ENCODE data around the gene MACROD2.

MACROD2 gene

DNA sequence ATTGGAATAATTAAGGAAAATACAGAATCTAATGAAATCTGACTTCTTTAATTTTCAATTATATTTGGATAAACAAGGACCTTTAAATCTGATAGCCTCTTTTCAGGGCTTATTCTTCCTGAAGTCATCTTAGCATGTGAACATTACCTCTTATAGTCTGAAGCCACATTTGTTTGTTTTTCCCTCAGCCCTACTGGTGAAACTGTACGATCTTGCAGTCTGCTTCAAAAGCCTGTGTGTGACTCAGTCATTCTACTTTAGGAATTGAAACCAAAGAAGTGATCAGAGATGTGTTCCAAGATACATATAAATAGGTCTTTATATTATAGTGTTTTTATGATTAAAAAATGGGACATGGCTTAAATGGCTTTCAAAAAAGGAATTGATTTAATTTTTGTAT, 67.5 kb downstream of the MACROD2 start:
- H3K27me3 ChIP-seq (ENCODE audit: control insufficient read depth, insufficient read depth, low read length), result no peaks in the 10 kb centered on the region

DNA sequence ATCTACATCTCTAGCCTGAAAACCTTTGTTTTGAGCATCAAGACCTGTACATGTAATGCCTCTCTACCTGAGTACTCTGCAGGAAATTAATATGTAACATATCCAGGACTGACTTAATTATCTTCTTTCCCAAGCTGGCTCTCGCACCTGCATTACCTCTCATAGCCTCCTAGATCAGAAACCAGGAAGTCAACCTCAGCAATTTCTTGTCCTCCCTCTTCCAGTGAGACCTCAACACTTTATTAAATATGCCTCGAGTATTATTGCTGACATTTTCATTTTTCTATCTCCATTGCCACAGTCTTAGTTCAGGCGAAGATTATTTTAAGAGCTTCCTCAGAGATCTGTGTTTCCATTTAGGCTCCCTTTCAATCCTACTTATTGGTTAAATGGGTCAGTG, 69.0 kb downstream of the MACROD2 start:
- H3K9me3 ChIP-seq (ENCODE audit: control insufficient read depth, insufficient read depth, low read length), result no peaks in the 10 kb centered on the region
- H3K4me3 ChIP-seq (ENCODE audit: low read depth, low read length), result no peak overlapping the region
- H3K27me3 ChIP-seq (ENCODE audit: control insufficient read depth, insufficient read depth, low read length), result no peaks in the 10 kb centered on the region
- no peaks in the 10 kb centered on the region for H3K36me3 ChIP-seq (ENCODE audit: control insufficient read depth, insufficient read depth, low read length)
- no peaks in the 10 kb centered on the region for H3K4me1 ChIP-seq (ENCODE audit: control insufficient read depth, insufficient read depth, low read length)
- no peak overlapping the region for H3K9ac ChIP-seq (ENCODE audit: low read depth, low read length)

More for the DNA sequence above, 67.5 kb downstream of the MACROD2 start:
- Histone ChIP-seq H3K4me3 (ENCODE audit: low read depth, low read length) (no peak overlapping the region), H3K9ac (ENCODE audit: low read depth, low read length) (no peak overlapping the region), H3K4me1 (ENCODE audit: control insufficient read depth, insufficient read depth, low read length) (no peaks in the 10 kb centered on the region), H3K36me3 (ENCODE audit: control insufficient read depth, insufficient read depth, low read length) (no peaks in the 10 kb centered on the region), H3K9me3 (ENCODE audit: control insufficient read depth, insufficient read depth, low read length) (no peaks in the 10 kb centered on the region)

DNA sequence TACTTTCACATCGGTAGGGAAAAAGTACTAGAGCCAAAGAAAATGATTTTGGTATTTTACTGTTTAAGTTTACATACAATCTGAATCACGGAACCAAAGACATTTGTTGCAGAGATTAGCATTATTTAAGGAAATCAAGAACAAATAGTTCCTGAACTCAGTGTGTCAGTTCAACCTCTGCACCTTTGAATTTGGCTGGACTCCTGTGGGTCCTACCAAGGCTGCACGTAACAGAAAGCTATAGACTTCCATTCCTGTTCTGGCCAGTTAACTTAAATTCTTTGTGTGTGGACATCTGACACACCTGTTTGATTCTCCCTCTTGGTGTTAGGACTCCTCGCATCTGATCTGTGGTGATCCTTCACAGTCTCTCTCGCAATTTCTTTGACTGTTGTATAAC, 69.6 kb downstream of the MACROD2 start:
- no peaks in the 10 kb centered on the region for H3K27me3 ChIP-seq (ENCODE audit: control insufficient read depth, insufficient read depth, low read length)
- H3K4me1 ChIP-seq (ENCODE audit: control insufficient read depth, insufficient read depth, low read length), result no peaks in the 10 kb centered on the region
- no peaks in the 10 kb centered on the region for H3K36me3 ChIP-seq (ENCODE audit: control insufficient read depth, insufficient read depth, low read length)
- H3K9ac ChIP-seq (ENCODE audit: low read depth, low read length), result no peak overlapping the region
- no peaks in the 10 kb centered on the region for H3K9me3 ChIP-seq (ENCODE audit: control insufficient read depth, insufficient read depth, low read length)
- no peak overlapping the region for H3K4me3 ChIP-seq (ENCODE audit: low read depth, low read length)

DNA sequence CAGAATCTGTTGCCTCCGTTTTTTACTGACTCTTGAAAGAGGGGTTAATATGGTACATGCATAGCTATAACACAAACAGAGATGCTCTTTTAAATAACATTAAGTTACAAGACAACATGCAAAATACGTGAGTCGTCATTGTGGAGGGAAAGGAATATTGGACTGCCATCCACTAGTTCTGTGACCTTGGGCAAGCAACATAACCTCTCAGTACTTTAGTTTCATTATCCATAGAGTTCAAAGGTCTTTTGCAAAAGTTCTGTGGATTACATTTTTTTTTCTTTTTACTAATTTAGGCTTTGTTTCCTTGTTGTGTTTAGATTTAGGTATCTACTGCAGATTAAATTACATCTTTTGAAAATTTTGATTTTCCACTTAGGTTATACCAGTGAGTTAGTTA, 70.5 kb downstream of the MACROD2 start:
- no peak overlapping the region for H3K9ac ChIP-seq (ENCODE audit: low read depth, low read length)
- no peaks in the 10 kb centered on the region for H3K9me3 ChIP-seq (ENCODE audit: control insufficient read depth, insufficient read depth, low read length)
- no peaks in the 10 kb centered on the region for H3K36me3 ChIP-seq (ENCODE audit: control insufficient read depth, insufficient read depth, low read length)
- H3K4me1 ChIP-seq (ENCODE audit: control insufficient read depth, insufficient read depth, low read length), result no peaks in the 10 kb centered on the region
- no peak overlapping the region for H3K4me3 ChIP-seq (ENCODE audit: low read depth, low read length)
- H3K27me3 ChIP-seq (ENCODE audit: control insufficient read depth, insufficient read depth, low read length), result no peaks in the 10 kb centered on the region

DNA sequence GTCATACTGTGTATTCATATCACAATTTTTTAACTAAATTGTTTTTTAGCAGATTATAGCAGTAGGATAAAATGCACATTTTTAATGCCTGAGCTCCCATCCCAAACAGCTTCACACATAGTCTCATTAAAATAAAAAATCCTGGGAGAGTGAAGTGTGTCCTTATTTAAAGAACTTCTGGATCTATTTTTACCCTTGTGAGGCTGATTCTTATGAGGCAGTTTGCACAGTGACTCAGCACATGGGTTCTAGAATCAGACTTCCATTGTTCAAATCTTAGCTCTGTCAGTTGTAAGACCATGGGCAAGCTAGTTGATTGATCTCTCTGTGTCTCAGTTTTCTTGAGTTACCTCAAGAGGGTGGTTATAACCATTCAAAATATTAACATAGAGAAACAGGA, 72.3 kb downstream of the MACROD2 start:
- Histone ChIP-seq H3K36me3 (ENCODE audit: control insufficient read depth, insufficient read depth, low read length) (no peaks in the 10 kb centered on the region), H3K9me3 (ENCODE audit: control insufficient read depth, insufficient read depth, low read length) (no peaks in the 10 kb centered on the region), H3K27me3 (ENCODE audit: control insufficient read depth, insufficient read depth, low read length) (no peaks in the 10 kb centered on the region), H3K4me1 (ENCODE audit: control insufficient read depth, insufficient read depth, low read length) (no peaks in the 10 kb centered on the region), H3K9ac (ENCODE audit: low read depth, low read length) (no peak overlapping the region), H3K4me3 (ENCODE audit: low read depth, low read length) (no peak overlapping the region)

DNA sequence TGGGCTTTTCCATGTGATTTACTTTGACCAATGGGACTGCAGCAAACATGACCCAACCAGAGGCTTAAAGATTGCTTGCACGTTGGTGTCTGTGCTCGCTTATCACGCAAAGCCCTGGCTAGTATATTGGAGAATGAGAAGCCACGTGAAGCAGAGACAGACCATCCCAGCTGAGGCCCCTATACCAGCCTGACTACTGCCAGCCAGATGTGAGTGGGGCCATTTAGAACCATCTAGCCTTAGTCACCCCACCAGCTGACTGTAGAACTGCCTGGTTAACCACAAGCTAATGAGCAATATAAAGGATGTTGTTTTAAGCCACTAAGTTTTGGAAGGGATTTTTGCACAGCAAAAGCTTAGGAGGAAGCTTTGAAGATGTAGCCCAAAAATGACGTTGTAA, 74.5 kb downstream of the MACROD2 start:
- Histone ChIP-seq H3K9ac (ENCODE audit: low read depth, low read length) (no peak overlapping the region), H3K36me3 (ENCODE audit: control insufficient read depth, insufficient read depth, low read length) (no peaks in the 10 kb centered on the region), H3K4me1 (ENCODE audit: control insufficient read depth, insufficient read depth, low read length) (no peaks in the 10 kb centered on the region), H3K27me3 (ENCODE audit: control insufficient read depth, insufficient read depth, low read length) (no peaks in the 10 kb centered on the region), H3K9me3 (ENCODE audit: control insufficient read depth, insufficient read depth, low read length) (no peaks in the 10 kb centered on the region), H3K4me3 (ENCODE audit: low read depth, low read length) (no peak overlapping the region)

DNA sequence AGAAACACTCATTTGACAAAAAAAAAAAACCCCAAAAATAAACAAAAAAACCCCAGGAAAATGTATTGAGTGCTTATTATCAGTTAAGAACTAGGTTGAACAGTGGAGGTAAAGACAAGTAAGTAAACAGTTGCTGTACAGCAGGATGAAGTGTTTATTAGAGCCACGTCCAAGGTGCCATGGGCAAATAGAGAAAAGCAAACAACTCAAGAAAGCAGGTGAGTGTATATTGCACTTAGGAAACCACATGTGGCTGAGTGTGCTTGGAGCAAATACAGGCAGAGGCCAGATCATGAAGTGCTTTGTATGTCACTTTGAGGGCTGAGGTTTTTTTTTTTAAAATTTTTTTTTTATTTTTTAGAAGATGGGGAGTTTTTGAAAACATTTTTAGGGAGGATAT, 98.3 kb downstream of the MACROD2 start:
- H3K27me3 ChIP-seq (ENCODE audit: control insufficient read depth, insufficient read depth, low read length), result no peaks in the 10 kb centered on the region

DNA sequence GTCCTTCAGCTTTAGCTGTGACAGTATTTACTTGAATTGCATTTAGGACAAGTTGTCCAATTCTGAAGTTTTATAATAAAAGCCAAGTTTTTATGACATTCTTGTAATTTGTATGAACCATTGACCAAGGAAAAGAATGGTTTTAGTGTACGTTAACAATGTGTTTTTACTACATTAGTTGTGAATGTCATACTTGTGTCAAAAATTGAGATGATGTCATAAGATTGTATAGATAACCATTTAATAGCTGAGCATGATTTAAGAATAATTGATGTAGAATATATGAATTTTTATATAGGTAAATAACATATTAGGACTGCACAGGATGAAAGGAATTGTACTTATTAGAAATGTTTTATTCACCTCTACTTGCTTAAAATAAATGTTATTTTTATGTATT, 102.9 kb downstream of the MACROD2 start:
- Histone ChIP-seq H3K27me3 (ENCODE audit: control insufficient read depth, insufficient read depth, low read length) (no peaks in the 10 kb centered on the region), H3K4me1 (ENCODE audit: control insufficient read depth, insufficient read depth, low read length) (no peaks in the 10 kb centered on the region), H3K4me3 (ENCODE audit: low read depth, low read length) (no peak overlapping the region), H3K9me3 (ENCODE audit: control insufficient read depth, insufficient read depth, low read length) (no peaks in the 10 kb centered on the region), H3K36me3 (ENCODE audit: control insufficient read depth, insufficient read depth, low read length) (no peaks in the 10 kb centered on the region), H3K9ac (ENCODE audit: low read depth, low read length) (no peak overlapping the region)

More for the DNA sequence above, 98.3 kb downstream of the MACROD2 start:
- Histone ChIP-seq H3K9me3 (ENCODE audit: control insufficient read depth, insufficient read depth, low read length) (no peaks in the 10 kb centered on the region), H3K9ac (ENCODE audit: low read depth, low read length) (no peak overlapping the region), H3K4me1 (ENCODE audit: control insufficient read depth, insufficient read depth, low read length) (no peaks in the 10 kb centered on the region), H3K4me3 (ENCODE audit: low read depth, low read length) (no peak overlapping the region), H3K36me3 (ENCODE audit: control insufficient read depth, insufficient read depth, low read length) (no peaks in the 10 kb centered on the region)

DNA sequence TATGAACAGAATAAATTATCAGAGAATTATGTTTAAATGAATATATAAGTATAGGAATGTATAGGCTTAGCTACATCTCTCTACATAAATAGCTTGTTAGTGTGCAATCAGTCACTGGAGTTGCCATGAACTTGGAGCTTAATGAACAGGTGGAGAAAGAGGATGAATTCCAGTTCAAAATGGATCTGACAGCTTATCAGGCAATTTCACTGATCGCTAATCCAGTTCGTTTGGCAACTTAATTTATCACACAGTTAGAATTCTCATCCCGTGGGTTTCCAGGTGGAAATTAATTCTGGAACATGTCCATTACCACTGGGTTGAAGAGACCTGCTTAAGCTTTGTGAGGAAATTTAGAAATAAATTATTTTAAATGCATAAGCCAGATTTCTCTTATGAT, 118.1 kb downstream of the MACROD2 start:
- Histone ChIP-seq H3K4me1 (ENCODE audit: control insufficient read depth, insufficient read depth, low read length) (no peaks in the 10 kb centered on the region), H3K9me3 (ENCODE audit: control insufficient read depth, insufficient read depth, low read length) (no peaks in the 10 kb centered on the region), H3K4me3 (ENCODE audit: low read depth, low read length) (no peak overlapping the region), H3K36me3 (ENCODE audit: control insufficient read depth, insufficient read depth, low read length) (no peaks in the 10 kb centered on the region), H3K27me3 (ENCODE audit: control insufficient read depth, insufficient read depth, low read length) (no peaks in the 10 kb centered on the region), H3K9ac (ENCODE audit: low read depth, low read length) (no peak overlapping the region)

DNA sequence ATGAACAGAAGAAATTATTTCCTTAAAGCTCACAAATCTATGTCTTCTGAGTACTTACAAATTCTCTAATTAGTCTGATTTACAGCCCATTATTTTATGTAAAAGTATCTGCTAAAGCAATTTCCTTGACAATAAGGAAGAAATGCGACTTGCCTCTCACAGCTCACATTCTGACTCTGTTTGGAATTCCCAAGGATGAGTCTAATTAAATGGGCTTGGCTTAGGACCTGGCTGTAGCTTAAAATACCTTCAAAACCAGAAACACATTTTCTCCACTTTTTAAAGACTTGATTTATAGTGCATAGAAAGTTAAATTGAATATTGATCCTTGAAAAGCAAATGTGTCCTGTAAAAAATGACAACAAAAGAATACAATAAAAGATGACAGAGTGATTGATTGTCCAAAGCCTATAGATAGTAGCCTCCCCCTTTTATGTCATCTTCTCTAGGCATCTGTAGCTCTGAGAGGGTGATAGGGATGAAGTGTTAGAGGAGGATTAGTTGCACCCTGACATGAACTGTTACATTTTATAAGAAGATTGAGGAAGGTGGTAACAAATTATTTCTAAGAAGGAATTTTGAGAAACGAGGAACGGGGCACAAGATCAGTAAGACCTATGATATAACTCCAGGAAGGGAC, 118.9 kb downstream of the MACROD2 start:
- no peak overlapping the region for H3K4me3 ChIP-seq (ENCODE audit: low read depth, low read length)
- H3K9me3 ChIP-seq (ENCODE audit: control insufficient read depth, insufficient read depth, low read length), result no peaks in the 10 kb centered on the region
- no peaks in the 10 kb centered on the region for H3K27me3 ChIP-seq (ENCODE audit: control insufficient read depth, insufficient read depth, low read length)
- H3K4me1 ChIP-seq (ENCODE audit: control insufficient read depth, insufficient read depth, low read length), result no peaks in the 10 kb centered on the region
- H3K9ac ChIP-seq (ENCODE audit: low read depth, low read length), result no peak overlapping the region
- no peaks in the 10 kb centered on the region for H3K36me3 ChIP-seq (ENCODE audit: control insufficient read depth, insufficient read depth, low read length)

DNA sequence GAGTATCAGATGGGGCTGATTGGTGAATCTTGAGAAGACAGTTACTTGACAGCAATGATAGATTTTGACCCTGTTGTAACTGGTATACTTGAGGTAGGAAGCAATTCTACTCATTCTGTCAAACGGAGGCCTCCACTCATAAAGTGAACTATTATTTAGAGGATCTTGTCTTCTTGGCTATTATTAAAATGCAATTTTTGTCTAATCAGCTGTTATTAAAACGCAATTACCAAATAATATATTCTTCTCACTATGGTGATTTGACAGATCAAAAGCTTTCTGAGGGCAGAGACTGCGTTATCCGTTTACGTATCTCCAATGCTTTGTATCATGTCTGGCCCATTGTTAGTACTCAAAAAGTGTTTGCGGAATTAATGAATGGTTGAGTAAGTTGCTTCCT, 120.7 kb downstream of the MACROD2 start:
- Histone ChIP-seq H3K9me3 (ENCODE audit: control insufficient read depth, insufficient read depth, low read length) (no peaks in the 10 kb centered on the region), H3K4me3 (ENCODE audit: low read depth, low read length) (no peak overlapping the region), H3K27me3 (ENCODE audit: control insufficient read depth, insufficient read depth, low read length) (no peaks in the 10 kb centered on the region), H3K36me3 (ENCODE audit: control insufficient read depth, insufficient read depth, low read length) (no peaks in the 10 kb centered on the region), H3K9ac (ENCODE audit: low read depth, low read length) (no peak overlapping the region), H3K4me1 (ENCODE audit: control insufficient read depth, insufficient read depth, low read length) (no peaks in the 10 kb centered on the region)

DNA sequence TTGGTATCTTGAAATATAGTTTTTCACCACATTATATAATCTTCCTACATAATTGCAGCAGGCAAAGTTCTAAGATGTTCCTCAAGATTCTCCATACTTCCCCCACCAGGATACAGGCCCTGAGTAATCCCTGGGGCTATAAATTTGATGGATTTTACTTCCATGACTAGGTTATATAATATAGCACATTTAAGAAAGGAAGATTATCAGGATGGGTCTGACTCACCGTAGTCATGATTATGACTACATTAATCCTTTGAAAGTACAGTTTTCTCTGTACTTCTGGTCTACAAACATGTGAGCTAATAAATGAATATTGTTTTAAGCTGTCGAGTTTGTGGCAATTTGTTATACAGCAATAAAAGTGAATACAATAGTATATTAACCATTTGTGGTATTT, 122.5 kb downstream of the MACROD2 start:
- Histone ChIP-seq H3K4me3 (ENCODE audit: low read depth, low read length) (no peak overlapping the region), H3K4me1 (ENCODE audit: control insufficient read depth, insufficient read depth, low read length) (no peaks in the 10 kb centered on the region), H3K9ac (ENCODE audit: low read depth, low read length) (no peak overlapping the region), H3K36me3 (ENCODE audit: control insufficient read depth, insufficient read depth, low read length) (no peaks in the 10 kb centered on the region), H3K27me3 (ENCODE audit: control insufficient read depth, insufficient read depth, low read length) (no peaks in the 10 kb centered on the region), H3K9me3 (ENCODE audit: control insufficient read depth, insufficient read depth, low read length) (no peaks in the 10 kb centered on the region)

Measured in iPS-15b (cell line).